ENCODE data around the gene RAB14. TPM values are rescaled to one million over a fixed set of nuclear protein-coding genes. Genes with fewer than 3 reads are reported as not detected.

Gene RAB14
- total RNA-seq, 6 experiments from 2014 or later: 80.3 to 91.4 (median 85.8) TPM

- H3K9me3 Mint-ChIP-seq: no peaks in the 10 kb centered on the region
- no peaks in the 10 kb centered on the region for H3K27me3 Mint-ChIP-seq (ENCODE audit: insufficient read depth)
- no peak overlapping the region for H3K27ac Mint-ChIP-seq
- H3K36me3 Mint-ChIP-seq (ENCODE audit: low read depth): peaks cover 6% of the 10 kb centered on the region; the same call in 1 of the 2 replicates
- peak; percentile 57 for TF ChIP-seq CTCF (IDR thresholded peaks at IDR 0.05)
- DNase-seq: no peak
- 0 out of 2 replicates have a peak overlapping the region, but pooled peaks have one; percentile 30 for H3K4me3 Mint-ChIP-seq
- H3K4me1 Mint-ChIP-seq (ENCODE audit: low read depth): peaks cover 85% of the 10 kb centered on the region
Observed at GRCh38 chr9:121197132-121197531, 4.5 kb downstream of the RAB14 start.

- no peak for DNase-seq
- Mint-ChIP-seq H3K4me1 (ENCODE audit: low read depth) (peaks cover 90% of the 10 kb centered on the region), H3K27me3 (ENCODE audit: insufficient read depth) (no peaks in the 10 kb centered on the region), H3K27ac (no peak overlapping the region; the same call in 1 of the 2 replicates), H3K36me3 (ENCODE audit: low read depth) (peaks cover 6% of the 10 kb centered on the region; the same call in 1 of the 2 replicates), H3K4me3 (peak overlapping the region; percentile 63; the same call in 1 of the 2 replicates), H3K9me3 (no peaks in the 10 kb centered on the region)
- no peak for TF ChIP-seq CTCF (IDR thresholded peaks at IDR 0.05)
Observed at GRCh38 chr9:121196389-121196788, 5.3 kb downstream of the RAB14 start.

GRCh38 chr9:121194730-121195129 is 6.9 kb downstream of the RAB14 start:
- Mint-ChIP-seq H3K27me3 (ENCODE audit: insufficient read depth) (no peaks in the 10 kb centered on the region), H3K9me3 (no peaks in the 10 kb centered on the region), H3K4me1 (ENCODE audit: low read depth) (peaks cover 98% of the 10 kb centered on the region), H3K4me3 (no peak overlapping the region), H3K36me3 (ENCODE audit: low read depth) (peaks cover 10% of the 10 kb centered on the region), H3K27ac (no peak overlapping the region; the same call in 1 of the 2 replicates)
- no peak for DNase-seq
- TF ChIP-seq CTCF (IDR thresholded peaks at IDR 0.05): no peak

GRCh38 chr9:121192959-121193640 is 8.6 kb downstream of the RAB14 start:
- Mint-ChIP-seq H3K27ac (peak overlapping the region; percentile 84), H3K27me3 (ENCODE audit: insufficient read depth) (no peaks in the 10 kb centered on the region), H3K4me1 (ENCODE audit: low read depth) (peaks cover 93% of the 10 kb centered on the region), H3K4me3 (no peak overlapping the region), H3K36me3 (ENCODE audit: low read depth) (peaks cover 9% of the 10 kb centered on the region), H3K9me3 (no peaks in the 10 kb centered on the region)
- no peak for TF ChIP-seq CTCF (IDR thresholded peaks at IDR 0.05)
- DNase-seq: no peak

GRCh38 chr9:121192518-121192917 is 9.2 kb downstream of the RAB14 start:
- Mint-ChIP-seq H3K36me3 (ENCODE audit: low read depth) (peaks cover 9% of the 10 kb centered on the region), H3K9me3 (no peaks in the 10 kb centered on the region), H3K4me3 (no peak overlapping the region), H3K4me1 (ENCODE audit: low read depth) (peaks cover 93% of the 10 kb centered on the region), H3K27ac (peak overlapping the region; percentile 43), H3K27me3 (ENCODE audit: insufficient read depth) (no peaks in the 10 kb centered on the region)
- no peak for DNase-seq
- no peak for TF ChIP-seq CTCF (IDR thresholded peaks at IDR 0.05)
